ENCODE data around the gene FLII.
"Not testable (repeated sequence)": the region's sequence is repeated elsewhere in the genome, so short reads cannot be mapped to it uniquely, and the experiment has no call there.

FLII gene

DNA sequence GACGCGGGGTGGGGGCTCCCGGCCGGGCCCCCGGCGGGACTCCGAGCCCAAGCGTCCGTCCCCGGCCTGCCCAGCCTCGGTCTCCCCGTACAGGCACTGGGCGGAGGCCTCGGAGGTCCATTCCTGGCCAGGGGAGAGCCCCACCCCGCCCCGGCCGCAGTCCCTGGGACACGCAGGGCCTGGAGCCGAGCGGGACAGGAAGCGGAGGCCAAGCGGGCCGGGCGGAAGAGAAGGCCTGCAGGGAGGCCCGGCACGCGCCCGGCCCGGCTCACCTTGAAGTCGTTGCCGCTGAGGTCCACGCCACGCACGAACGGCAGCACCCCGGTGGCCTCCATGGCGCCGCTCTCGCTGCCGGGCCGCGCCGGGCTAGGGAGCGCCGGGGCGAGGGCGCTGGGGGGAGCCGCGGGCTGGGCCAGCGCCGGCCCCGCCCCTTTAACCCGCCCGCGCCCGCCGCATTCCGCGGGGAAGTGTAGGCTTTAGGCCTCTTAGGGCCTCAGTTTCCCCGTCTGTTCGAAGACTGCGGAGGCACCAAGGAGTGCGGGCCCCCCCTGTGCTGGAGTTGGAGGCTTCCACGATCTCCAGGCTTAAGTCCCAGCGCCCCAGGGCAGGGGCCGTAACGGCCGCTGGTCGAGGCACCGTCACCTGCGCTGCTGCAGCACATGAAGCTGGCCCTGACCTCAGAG is at the start of gene FLII:
TSS of gene FLII (minus strand) at position 383 of the 683 bp plus-strand sequence. CDS start at position 335, 48 bp downstream.
- peak; percentile 11 to 47 for DNase-seq (ENCODE audit: low read depth in 2 of 2)

GRCh38 chr17:18303206-18303605 is 44.7 kb upstream of the FLII start:
- not testable (repeated sequence) for DNase-seq (ENCODE audit: low read depth in 2 of 2)

GRCh38 chr17:18300725-18301480 is 42.4 kb upstream of the FLII start:
- no peak for DNase-seq (ENCODE audit: low read depth in 2 of 2)

DNA sequence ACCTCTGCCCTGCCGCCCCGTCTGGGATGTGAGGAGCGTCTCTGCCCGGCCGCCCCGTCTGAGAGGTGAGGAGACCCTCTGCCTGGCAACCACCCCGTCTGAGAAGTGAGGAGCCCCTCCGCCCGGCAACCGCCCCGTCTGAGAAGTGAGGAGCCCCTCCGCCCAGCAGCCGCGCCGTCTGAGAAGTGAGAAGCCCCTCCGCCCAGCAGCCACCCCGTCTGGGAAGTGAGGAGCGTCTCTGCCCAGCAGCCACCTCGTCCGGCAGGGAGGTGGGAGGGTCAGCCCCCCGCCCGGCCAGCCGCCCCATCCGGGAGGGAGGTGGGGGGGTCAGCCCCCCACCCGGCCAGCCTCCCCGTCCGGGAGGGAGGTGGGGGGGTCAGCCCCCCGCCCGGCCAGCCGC is 39.5 kb upstream of the FLII start:
- not testable (repeated sequence) for DNase-seq (ENCODE audit: low read depth in 2 of 2)

DNA sequence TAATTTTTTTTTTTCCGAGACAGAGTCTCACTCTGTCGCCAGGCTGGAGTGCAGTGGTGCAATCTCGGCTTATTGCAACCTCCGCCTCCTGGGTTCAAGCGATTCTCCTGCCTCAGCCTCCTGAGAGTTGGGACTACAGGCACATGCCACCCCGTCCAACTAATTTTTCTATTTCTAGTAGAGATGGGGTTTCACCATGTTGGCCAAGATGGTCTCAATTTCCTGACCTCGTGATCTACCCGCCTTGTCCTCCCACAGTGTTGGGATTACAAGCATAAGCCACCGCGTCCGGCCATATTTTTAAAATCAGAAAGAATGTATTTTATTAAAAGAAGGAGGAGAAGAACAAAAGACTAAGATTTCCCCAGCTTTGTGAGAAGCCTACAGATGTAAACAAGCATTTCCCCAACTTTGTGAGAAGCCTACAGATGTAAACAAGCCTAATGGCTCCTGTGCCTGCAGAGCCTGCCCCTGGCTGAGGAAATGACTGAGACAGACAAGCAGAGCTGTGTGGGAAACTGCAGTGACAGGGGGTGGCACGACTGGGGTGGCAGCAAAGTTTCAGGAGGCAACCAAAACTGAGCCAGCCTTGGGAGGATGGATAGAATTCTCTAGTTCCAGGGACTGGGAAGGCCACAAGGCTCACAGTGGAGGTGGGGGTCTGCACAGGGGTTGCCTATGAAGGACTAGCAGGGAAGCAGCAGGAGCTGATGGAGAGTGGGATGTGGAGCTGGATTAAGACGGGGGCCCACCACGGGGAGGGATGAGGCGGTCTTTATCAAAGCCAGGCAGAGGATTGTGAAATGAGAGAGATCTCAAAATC is 33.4 kb upstream of the FLII start:
- DNase-seq (ENCODE audit: low read depth in 2 of 2): no peak

GRCh38 chr17:18285296-18285695 is 26.8 kb upstream of the FLII start:
- no peak for DNase-seq (ENCODE audit: low read depth in 2 of 2)

- no peak for DNase-seq (ENCODE audit: low read depth in 2 of 2)
Measured at GRCh38 chr17:18281788-18282187, 23.2 kb upstream of the FLII start.

DNA sequence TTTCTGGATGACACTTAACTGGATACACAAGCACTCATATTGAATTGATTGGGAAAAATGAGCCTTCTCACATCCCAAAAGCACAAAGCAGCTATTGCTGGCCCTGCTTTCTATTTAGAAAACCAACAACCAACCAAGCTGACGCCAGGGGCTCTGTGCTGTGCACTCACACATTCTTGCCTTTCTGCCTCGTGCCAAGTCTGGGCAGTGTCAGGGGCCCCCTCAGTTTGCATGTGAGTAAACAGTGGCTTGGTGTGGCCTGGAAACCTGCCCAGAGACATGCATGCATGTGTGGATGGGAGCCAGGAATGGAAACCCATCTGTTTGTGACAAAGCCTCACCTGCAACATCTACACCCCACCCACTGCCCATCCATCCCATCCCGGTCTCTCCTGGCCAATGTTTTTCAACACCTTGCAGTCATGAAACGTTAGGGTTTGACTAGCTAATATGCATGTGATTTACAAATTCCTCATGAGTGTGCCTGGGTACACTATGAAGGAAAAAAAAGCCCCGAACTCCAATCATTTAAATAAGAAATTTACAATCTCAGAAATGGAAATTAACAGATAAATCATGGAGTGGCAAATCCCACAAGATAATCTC is 22.3 kb upstream of the FLII start:
- DNase-seq (ENCODE audit: low read depth in 2 of 2): no peak

GRCh38 chr17:18280249-18280648 is 21.7 kb upstream of the FLII start:
- no peak for DNase-seq (ENCODE audit: low read depth in 2 of 2)

DNA sequence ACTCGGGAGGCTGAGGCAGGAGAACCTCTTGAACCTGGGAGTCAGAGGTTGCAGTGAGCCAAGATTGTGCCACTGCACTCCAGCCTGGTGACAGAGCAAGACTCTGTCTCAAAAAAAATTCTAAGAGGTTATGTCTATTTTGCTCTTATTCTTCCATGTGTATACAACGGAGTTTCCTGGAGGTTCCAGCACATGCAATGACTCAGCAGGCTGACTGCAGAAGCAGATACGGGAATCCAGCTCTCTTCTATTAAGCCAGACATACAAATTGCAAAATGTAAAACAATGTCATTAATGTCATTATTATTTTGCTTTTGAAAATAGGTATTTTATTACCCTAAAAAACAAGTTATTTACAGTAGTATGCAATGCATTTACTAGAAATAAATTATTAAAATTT is 20.3 kb upstream of the FLII start:
- DNase-seq (ENCODE audit: low read depth in 2 of 2): no peak

DNA sequence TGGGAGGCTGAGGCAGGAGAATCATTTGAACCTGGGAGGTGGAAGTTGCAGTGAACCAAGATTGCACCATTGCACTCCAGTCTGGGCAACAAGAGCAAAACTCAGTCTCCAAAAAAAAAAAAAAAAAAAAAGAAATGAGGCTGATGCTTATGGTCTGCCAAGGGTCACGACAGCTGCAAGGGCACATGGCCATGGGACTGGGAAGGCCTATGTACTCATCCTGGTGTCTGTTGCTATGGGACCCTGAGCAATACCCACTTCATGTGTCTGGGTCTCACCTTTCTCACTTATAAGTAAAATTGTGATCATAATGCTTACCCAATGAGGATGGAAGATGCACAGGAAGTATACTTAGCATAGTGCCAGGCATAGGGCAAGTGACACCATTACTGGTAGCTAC is 18.5 kb upstream of the FLII start:
- no peak for DNase-seq (ENCODE audit: low read depth in 2 of 2)

GRCh38 chr17:18270046-18270931 is 11.8 kb upstream of the FLII start:
- DNase-seq (ENCODE audit: low read depth in 2 of 2): no peak

DNA sequence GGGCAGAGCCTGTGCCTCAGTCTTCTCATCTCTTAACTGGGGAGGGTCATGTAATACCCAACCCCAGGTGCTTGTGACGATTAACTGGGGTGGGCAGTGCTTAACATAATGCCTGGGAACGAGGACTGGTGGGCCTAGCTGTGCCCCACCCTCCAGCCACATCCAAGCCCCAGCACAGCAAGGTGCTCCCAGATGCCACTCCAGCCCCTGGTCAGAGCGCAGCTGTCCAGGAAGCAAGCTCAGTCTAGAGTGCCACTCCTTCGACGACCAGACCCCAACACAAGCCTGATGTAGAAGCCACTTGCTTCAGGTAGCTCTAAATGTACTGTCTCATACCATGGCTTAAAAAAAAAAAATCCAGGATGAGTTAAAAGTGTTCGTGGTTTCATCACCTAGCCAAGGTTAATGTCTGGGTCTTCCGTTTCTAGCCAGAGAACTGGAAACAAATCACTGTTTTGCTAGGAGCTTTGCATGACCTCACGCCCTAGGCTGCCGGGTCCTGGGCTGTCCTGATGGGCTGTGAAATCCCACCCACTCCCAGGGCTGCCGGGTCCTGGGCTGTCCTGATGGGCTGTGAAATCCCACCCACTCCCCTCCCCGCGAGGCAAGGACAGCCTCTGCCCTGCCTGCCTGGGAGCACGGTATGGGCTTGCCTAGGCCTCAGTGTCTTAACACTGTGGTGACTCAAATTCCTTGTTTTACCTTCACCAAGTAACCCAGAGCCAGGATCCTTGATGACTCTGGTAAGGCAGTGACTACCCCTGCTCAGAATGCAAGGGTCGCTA is 9.6 kb upstream of the FLII start:
- no peak for DNase-seq (ENCODE audit: low read depth in 2 of 2)

DNA sequence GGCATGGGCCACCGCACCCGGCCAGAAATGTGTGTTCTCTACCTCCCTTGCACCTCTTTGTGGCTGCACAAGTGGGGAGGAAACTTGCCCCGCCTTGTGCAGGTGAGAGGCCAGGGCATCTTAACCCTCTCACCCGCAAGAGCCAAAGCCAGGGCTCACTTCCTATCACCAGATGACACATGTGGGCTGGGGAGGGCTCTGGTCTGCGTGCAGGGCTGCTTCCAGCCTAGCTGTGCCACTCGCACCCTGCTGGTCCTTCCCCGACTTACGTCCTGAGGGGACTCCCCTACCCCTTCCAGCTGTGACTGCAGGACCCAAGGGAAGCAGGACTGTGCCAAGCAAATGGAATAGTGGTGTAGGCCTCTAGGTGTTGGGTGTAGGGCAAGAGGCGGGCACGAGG is 8.8 kb upstream of the FLII start:
- DNase-seq (ENCODE audit: low read depth in 2 of 2): no peak

DNA sequence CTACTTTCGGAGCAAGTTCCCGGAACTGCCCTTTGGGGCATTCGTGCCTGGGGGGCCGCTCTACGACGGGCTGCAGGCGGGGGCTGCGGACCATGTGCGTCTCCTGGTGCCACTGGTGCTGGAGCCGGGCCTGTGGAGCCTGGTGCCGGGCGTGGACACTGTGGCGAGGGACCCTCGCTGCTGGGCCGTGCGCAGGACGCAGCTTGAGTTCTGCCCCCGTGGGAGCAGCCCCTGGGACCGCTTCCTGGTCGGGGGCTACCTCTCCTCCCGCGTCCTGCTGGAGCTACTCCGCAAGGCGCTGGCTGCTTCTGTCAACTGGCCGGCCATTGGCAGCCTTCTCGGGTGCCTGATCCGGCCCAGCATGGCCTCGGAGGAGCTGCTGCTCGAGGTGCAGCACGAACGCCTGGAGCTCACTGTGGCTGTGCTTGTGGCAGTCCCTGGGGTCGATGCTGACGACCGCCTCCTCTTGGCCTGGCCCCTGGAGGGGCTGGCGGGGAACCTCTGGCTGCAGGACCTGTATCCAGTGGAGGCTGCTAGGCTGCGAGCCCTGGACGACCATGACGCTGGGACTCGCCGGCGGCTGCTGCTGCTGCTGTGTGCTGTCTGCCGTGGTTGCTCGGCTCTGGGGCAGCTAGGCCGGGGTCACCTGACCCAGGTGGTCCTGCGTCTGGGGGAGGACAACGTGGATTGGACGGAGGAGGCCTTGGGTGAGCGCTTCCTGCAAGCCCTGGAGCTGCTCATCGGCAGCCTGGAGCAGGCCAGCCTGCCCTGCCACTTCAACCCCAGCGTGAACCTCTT is 5.5 kb upstream of the FLII start:
- no peak for DNase-seq (ENCODE audit: low read depth in 2 of 2)

DNA sequence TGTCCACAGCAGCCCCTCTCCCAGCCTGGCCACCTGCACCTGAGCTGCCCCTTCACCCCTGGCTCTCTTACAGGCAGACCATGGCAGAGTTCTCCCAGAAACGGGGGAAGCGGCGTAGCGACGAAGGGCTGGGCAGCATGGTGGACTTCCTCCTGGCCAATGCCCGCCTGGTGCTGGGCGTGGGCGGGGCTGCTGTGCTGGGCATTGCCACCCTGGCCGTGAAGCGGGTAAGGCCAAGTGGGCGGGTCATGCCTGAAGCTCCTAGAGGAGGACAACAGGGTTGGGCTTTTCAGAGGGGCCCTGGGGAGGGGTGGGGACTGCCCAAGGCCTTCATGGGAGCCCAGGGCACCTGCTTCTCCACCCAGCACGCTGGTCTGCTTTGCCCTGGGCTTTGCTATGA is 4.1 kb upstream of the FLII start:
- no peak for DNase-seq (ENCODE audit: low read depth in 2 of 2)

DNA sequence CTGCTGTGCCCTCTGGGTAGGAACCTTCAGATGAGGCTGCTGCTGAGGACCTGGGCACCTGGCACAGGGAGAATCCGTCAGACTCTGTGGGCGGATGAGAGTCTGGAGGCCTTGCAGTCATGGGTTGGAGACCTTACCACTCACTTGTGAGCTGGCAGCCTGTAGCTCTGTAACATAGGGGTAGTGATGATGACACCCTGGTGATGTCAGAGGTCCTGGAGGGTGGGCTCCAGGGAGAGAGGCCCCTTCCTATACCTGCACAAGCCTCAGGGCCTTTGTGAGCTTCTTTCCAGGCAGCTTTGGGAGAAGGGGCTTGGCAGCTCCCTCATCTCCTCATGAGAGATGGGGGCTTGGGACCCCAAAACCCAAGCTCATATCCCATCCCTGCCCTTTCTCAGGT is 3.6 kb upstream of the FLII start:
- DNase-seq (ENCODE audit: low read depth in 2 of 2): no peak

GRCh38 chr17:18261659-18262058 is 3.1 kb upstream of the FLII start:
- DNase-seq (ENCODE audit: low read depth in 2 of 2): no peak

DNA sequence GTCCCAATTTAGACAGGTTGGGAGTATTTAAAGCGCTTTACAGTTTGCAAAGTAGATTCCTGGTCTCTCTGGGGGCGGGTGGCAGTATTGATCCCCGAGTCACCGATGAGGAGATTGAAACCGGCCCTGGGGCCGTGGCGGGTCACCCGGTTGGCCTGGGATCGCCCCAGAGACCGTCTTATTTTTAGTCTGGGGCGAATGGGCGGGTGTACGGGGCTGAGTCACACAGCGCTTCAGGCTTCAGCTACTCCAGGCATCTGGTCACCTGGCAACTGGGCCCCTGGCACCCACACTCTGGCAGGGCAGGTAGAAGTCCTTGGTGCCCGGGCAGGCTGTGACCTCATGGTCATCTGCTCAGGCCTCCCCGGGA is 2.6 kb upstream of the FLII start:
- DNase-seq (ENCODE audit: low read depth in 2 of 2): peak in 1 of 2 donors; percentile 9
